Spleen (tissue), 11 donors: ENCODE results near the gene ZNF76. TPM values are rescaled to one million over a fixed set of nuclear protein-coding genes. Genes with fewer than 3 reads are reported as not detected.

Experiments
- DNase-seq: peaks from one replicate; pipeline ENCODE4 v3.0.0-alpha.2; 2020
- H3K27ac ChIP-seq, 8 donors: fragments of 200-600 bp; sonication (generic) in 7 of 8; 1 replicate in 4 of 8; 2 replicates in 4 of 8; pipeline versions ENCODE4 v1.5.0 to v1.8.0; 2016 to 2021; ENCODE audit warnings: inconsistent platforms in 4 of 8, mild to moderate bottlenecking in 4 of 8, moderate library complexity in 1 of 8
- H3K27me3 ChIP-seq, 7 donors: fragments of 200-600 bp; sonication (generic) in 6 of 7; replicated peaks in 1 of 7; 1 replicate in 4 of 7; 2 replicates in 3 of 7; pipeline versions ENCODE4 v1.5.0 to v1.8.0; 2016 to 2021; ENCODE audit warnings: inconsistent platforms in 3 of 7, mild to moderate bottlenecking in 1 of 7
- H3K36me3 ChIP-seq, 6 donors: fragments of 200-600 bp; sonication (generic) in 5 of 6; 1 replicate in 4 of 6; 2 replicates in 2 of 6; pipeline versions ENCODE4 v1.5.0 to v1.8.0; 2016 to 2021; ENCODE audit warnings: inconsistent platforms in 2 of 6
- H3K4me1 ChIP-seq, 6 donors: fragments of 200-600 bp; sonication (generic) in 5 of 6; 1 replicate in 3 of 6; 2 replicates in 3 of 6; pipeline versions ENCODE4 v1.5.0 to v1.8.0; 2016 to 2021; ENCODE audit warnings: inconsistent platforms in 3 of 6
- H3K4me3 ChIP-seq, 8 donors: fragments of 200-600 bp; sonication (generic) in 7 of 8; 1 replicate in 4 of 8; 2 replicates in 4 of 8; pipeline versions ENCODE4 v1.5.0 to v1.8.0; 2016 to 2021; ENCODE audit warnings: inconsistent platforms in 4 of 8, mild to moderate bottlenecking in 4 of 8, moderate library complexity in 2 of 8
- H3K9me3 ChIP-seq, 8 donors: fragments of 200-600 bp; sonication (generic) in 7 of 8; 1 replicate in 4 of 8; 2 replicates in 4 of 8; pipeline versions ENCODE4 v1.5.0 to v1.8.0; 2016 to 2021; ENCODE audit warnings: inconsistent platforms in 4 of 8
- POLR2A ChIP-seq, 3 donors: fragments of 450-650 bp; IDR thresholded peaks; one replicate each; pipeline ENCODE4 v1.5.1; 2017; ENCODE audit warnings: antibody characterized with exemption in 3 of 3, mild to moderate bottlenecking in 1 of 3
- POLR2AphosphoS5 ChIP-seq, 3 donors: sonication (generic); formaldehyde crosslinking; IDR thresholded peaks; one replicate each; pipeline ENCODE4 v1.5.1; 2017; ENCODE audit warnings: antibody characterized with exemption in 3 of 3
- WGBS, 5 donors: extraction: QIAGEN DNeasy Blood & Tissue Kit in 3 of 5; methylation state at CpG; one replicate each; pipeline versions ENCODE4 v1.1.5 to v1.1.7; 2013 to 2018; 5-methylcytosine and 5-hydroxymethylcytosine counted together
- intact Hi-C: fragments of 100-400 bp; cut with DNase I; formaldehyde crosslinking; loops from one replicate; pipeline ENCODE4 v1.15.0; 2023; ENCODE audit warnings: low total_unique reads
- polyA plus RNA-seq, 3 donors: library from polyadenylated mRNA; stranded (reverse); fragments of 200-250 nt; gene quantifications; one replicate each; pipeline ENCODE4 v1.2.1, GENCODE V29; 2013
- total RNA-seq, 7 donors: library from RNA; depleted of rRNA in 3 of 7; stranded (reverse); fragments of >200 nt in 3 of 7; fragmentation: NEBNext Ultra II Directional in 4 of 7; extraction: Animal tissue kit (Norgen Biotek cat#: 25700) in 4 of 7; gene quantifications; one replicate each; pipeline versions ENCODE4 v1.1.0 to v1.2.1, GENCODE V29; 2016 to 2021
- TF ChIP-seq, protein P1 (sequence below), 11 experiments: fragments of 200-600 bp in 7 of 11; fragments of 450-650 bp in 4 of 11; sonication (generic) in 4 of 11; IDR thresholded peaks in 8 of 11; conservative IDR thresholded peaks in 3 of 11; 1 replicate in 7 of 11; 2 replicates in 4 of 11; pipeline versions ENCODE4 v1.4.0 to v1.8.0; 2016 to 2021; ENCODE audit warnings: antibody characterized with exemption in 11 of 11, inconsistent platforms in 4 of 11, mild to moderate bottlenecking in 1 of 11
- donor health status: healthy with polysubstance abuse.
- donor health status: DM: no; HTN: no; CAD: no; lungs with moderate emphysema.
- donor health status: DM: no; HTN: no; CAD: no.
- donor health status: Bipolar disorder and iron deficiency.
- donor health status: healthy.
- donor health status: DM: no; HTN: no; CAD: no.
- donor health status: DM: yes; HTN: yes; CAD: no.

ZNF76 gene
- total and polyA plus RNA-seq, 10 donors, result 25.6 to 80.0 (median 57.8) TPM

GRCh38 chr6:35293681-35294080 lies 34.1 kb downstream of the ZNF76 start:
- intact Hi-C loops, result no loop called here
- Histone ChIP-seq H3K36me3 (peaks cover 7 to 81% (median 70%) of the 10 kb centered on the region in 6 donors), H3K4me3 (no peak overlapping the region), H3K27me3 (no peaks in the 10 kb centered on the region), H3K27ac (no peak overlapping the region), H3K4me1 (peaks cover 10 to 28% (median 19%) of the 10 kb centered on the region in 6 donors), H3K9me3 (no peaks in the 10 kb centered on the region)
- no peak for DNase-seq
- TF ChIP-seq, protein P1, sequence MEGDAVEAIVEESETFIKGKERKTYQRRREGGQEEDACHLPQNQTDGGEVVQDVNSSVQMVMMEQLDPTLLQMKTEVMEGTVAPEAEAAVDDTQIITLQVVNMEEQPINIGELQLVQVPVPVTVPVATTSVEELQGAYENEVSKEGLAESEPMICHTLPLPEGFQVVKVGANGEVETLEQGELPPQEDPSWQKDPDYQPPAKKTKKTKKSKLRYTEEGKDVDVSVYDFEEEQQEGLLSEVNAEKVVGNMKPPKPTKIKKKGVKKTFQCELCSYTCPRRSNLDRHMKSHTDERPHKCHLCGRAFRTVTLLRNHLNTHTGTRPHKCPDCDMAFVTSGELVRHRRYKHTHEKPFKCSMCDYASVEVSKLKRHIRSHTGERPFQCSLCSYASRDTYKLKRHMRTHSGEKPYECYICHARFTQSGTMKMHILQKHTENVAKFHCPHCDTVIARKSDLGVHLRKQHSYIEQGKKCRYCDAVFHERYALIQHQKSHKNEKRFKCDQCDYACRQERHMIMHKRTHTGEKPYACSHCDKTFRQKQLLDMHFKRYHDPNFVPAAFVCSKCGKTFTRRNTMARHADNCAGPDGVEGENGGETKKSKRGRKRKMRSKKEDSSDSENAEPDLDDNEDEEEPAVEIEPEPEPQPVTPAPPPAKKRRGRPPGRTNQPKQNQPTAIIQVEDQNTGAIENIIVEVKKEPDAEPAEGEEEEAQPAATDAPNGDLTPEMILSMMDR (IDR thresholded peaks at IDR 0.05 in 8 of 11, conservative IDR thresholded peaks at IDR 0.05 in 3 of 11), result no peak
- TF ChIP-seq POLR2AphosphoS5 (IDR thresholded peaks at IDR 0.05), result peak in 1 of 3 donors; percentile 34
- no peak for TF ChIP-seq POLR2A (IDR thresholded peaks at IDR 0.05)
- WGBS, 5 donors, result 82 to 97% (median 94%) methylated on average over 9 of the region's 9 CpGs

GRCh38 chr6:35294308-35294945 lies 34.9 kb downstream of the ZNF76 start:
- no peak for TF ChIP-seq POLR2A (IDR thresholded peaks at IDR 0.05)
- TF ChIP-seq, protein P1 (IDR thresholded peaks at IDR 0.05 in 8 of 11, conservative IDR thresholded peaks at IDR 0.05 in 3 of 11), result peak; percentile 54 to 85 (median 71)
- TF ChIP-seq POLR2AphosphoS5 (IDR thresholded peaks at IDR 0.05), result peak in 1 of 3 donors; percentile 35
- no peak overlapping the region for H3K4me3 ChIP-seq
- peak; percentile 86 for DNase-seq
- H3K27me3 ChIP-seq, result no peaks in the 10 kb centered on the region
- peaks cover 18 to 35% (median 27%) of the 10 kb centered on the region in 6 donors for H3K4me1 ChIP-seq
- intact Hi-C loops, result no loop called here
- H3K27ac ChIP-seq, result no peak overlapping the region
- no peaks in the 10 kb centered on the region for H3K9me3 ChIP-seq
- WGBS, 5 donors, result 56 to 64% (median 61%) methylated on average over 10 of the region's 10 CpGs
- H3K36me3 ChIP-seq, result peaks cover 7 to 74% (median 63%) of the 10 kb centered on the region in 6 donors

DNA sequence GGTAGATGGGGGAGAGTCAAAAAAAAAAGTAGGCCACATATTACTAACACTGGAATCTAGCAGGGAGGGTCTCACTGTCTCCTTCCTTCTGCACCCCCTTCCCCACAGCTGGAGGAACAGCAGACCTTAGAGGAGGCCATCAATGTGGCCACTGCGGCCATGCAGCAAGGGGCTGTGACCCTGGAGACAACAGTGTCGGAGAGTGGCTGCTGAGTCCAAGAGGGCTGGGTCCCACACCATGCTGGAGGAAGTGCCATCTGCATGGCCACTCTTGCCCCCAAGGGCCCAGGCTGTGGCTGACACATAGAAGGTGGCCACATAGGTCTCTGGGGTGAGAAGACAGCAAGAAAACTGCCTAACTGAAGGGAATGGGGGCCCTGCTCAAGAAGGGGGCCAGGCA lies 35.5 kb downstream of the ZNF76 start:
- intact Hi-C loops, result no loop called here
- DNase-seq, result no peak
- Histone ChIP-seq H3K9me3 (no peaks in the 10 kb centered on the region), H3K27ac (no peak overlapping the region), H3K27me3 (no peaks in the 10 kb centered on the region), H3K4me3 (no peak overlapping the region), H3K36me3 (peaks cover 7 to 68% (median 57%) of the 10 kb centered on the region in 6 donors), H3K4me1 (peaks cover 20 to 41% (median 33%) of the 10 kb centered on the region in 6 donors)
- TF ChIP-seq POLR2AphosphoS5 (IDR thresholded peaks at IDR 0.05) (no peak), POLR2A (IDR thresholded peaks at IDR 0.05) (no peak)
- TF ChIP-seq, protein P1 (IDR thresholded peaks at IDR 0.05 in 8 of 11, conservative IDR thresholded peaks at IDR 0.05 in 3 of 11), result no peak
- WGBS, 5 donors, result 86 to 100% (median 95%) methylated on average over 2 of the region's 2 CpGs

GRCh38 chr6:35295521-35296315 lies 36.2 kb downstream of the ZNF76 start:
- Histone ChIP-seq H3K36me3 (peaks cover 7 to 61% (median 50%) of the 10 kb centered on the region in 6 donors), H3K4me3 (no peak overlapping the region), H3K4me1 (peaks cover 23 to 48% (median 40%) of the 10 kb centered on the region in 6 donors), H3K27me3 (no peaks in the 10 kb centered on the region), H3K9me3 (no peaks in the 10 kb centered on the region), H3K27ac (no peak overlapping the region)
- 61 to 67% (median 62%) methylated on average over 3 of the region's 3 CpGs for WGBS, 5 donors
- no peak for DNase-seq
- intact Hi-C loops, result no loop called here
- TF ChIP-seq, protein P1 (IDR thresholded peaks at IDR 0.05 in 8 of 11, conservative IDR thresholded peaks at IDR 0.05 in 3 of 11), result no peak
- TF ChIP-seq POLR2AphosphoS5 (IDR thresholded peaks at IDR 0.05), result no peak
- TF ChIP-seq POLR2A (IDR thresholded peaks at IDR 0.05), result no peak
